Testis (tissue), 2 donors: ENCODE measurements around the gene PTGER1.

Experiments used
- CTCF ChIP-seq, 3 experiments: fragments of 450-650 bp in 2 of 3; fragments of 200-600 bp in 1 of 3; sonication (generic) in 1 of 3; IDR thresholded peaks; one replicate each; pipeline ENCODE4 v1.5.1; 2016 to 2019; ENCODE audit warnings: antibody characterized with exemption in 3 of 3, mild to moderate bottlenecking in 2 of 3, moderate library complexity in 1 of 3
- POLR2A ChIP-seq: fragments of 450-650 bp; IDR thresholded peaks from one replicate; pipeline ENCODE4 v1.6.1; 2017; ENCODE audit warnings: antibody characterized with exemption, mild to moderate bottlenecking, moderate library complexity

DNA sequence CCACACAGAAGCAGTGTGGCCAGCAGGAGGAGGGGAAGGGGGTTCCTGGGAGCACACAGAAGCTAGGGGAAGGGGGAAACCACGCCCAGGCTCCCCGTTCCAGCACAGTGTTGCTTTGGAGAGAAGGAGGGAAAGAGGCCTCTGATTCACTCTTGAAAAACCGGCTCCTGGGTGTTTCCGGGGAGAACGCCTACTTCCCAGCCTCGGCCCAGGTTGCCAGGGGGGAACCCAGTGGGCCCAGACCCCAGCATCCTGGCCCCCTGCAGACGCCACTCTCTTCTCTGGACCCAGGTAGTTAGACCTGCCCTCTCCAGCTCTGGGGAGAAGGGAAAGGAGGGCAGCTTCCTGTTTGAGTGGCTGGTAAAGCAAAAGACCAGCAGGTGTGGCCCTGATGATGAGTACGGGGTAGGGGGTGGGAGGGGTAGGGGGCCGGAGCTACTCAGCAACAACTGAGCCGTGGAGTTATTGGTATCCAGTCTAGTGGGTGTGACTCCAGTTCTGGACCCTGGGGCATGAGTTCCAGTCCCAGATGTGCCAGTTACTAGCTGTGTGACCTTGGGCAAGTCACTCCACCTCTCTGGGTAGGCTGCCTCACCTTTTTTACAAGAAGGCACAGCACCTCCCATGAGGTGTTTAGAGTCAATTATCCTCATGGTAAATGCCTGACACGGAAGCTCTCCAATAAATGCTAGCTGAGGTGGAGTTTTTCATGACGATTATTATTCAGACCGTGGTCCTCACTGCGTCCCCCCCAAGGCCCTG, 19.9 kb upstream of the PTGER1 start:
- no peak for TF ChIP-seq CTCF (IDR thresholded peaks at IDR 0.05)
- TF ChIP-seq POLR2A: no peak
